Measurements from ENCODE around the gene LCLAT1. TPM values are rescaled to one million over a fixed set of nuclear protein-coding genes. Genes with fewer than 3 reads are reported as not detected.

Gene LCLAT1
- total RNA-seq, 2 donors from 2014 or later, result 18.0 to 20.6 TPM

DNA sequence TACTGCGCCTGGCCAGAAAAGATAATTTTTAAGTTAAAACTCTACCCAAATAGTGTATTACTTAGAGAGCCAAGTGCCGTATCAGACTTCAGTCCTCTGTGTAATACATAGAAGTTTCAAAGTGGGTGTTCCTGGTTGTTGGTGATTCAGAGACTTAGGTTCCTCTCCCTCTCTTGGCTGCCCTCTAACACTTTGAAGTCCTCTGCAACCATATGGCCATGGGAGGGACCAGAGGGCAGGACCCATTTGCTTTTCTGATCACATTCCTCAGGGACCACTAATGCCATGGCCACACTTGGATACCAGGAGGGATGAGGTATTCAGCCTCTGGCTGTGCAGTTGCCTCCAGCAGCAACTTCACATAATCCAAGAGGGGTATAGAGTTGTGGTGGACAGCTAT lies 228.7 kb downstream of the LCLAT1 start:
- DNase-seq, result no peak
- intact Hi-C loops (cut with DNase I, micrococcal nuclease), result no loop called here
- no peak for ATAC-seq

GRCh38 chr2:30677231-30677630 lies 230.2 kb downstream of the LCLAT1 start:
- ATAC-seq, result no peak
- intact Hi-C loops (cut with DNase I, micrococcal nuclease), result no loop called here

DNA sequence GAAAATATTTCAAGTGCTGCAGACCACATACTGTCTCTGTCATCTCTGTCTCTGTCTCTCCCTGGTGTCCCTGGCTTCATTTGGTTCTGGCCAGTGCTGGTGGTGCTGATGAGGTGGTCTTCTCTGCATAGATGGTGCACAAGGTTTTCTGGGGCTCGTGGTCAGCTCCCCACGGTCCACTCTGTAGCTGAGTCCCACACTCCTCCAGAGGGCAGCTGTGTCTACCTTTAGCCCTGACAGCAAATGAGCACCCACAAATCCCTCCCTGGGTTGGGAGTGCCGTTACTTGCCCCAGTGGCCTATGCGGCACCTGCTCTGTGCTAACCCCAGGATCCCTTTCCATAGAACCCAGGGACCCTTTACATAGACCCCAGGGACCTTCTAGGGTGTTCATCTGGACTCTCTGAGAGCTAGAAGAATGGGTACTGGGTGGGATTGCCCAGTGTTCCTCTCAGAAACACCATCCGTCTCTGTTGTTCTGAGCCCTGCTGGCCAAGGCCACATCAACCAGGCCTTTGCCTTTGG lies 230.9 kb downstream of the LCLAT1 start:
- ATAC-seq (no peak), DNase-seq (no peak)
- intact Hi-C loops (cut with DNase I, micrococcal nuclease), result no loop called here

More at GRCh38 chr2:30677231-30677630, 230.2 kb downstream of the LCLAT1 start:
- DNase-seq, result no peak

GRCh38 chr2:30678410-30679137 lies 231.5 kb downstream of the LCLAT1 start:
- ATAC-seq, result no peak
- DNase-seq, result no peak
- intact Hi-C loops (cut with DNase I, micrococcal nuclease), result no loop called here

- intact Hi-C loops (cut with DNase I, micrococcal nuclease), result no loop called here
- no peak for ATAC-seq
- no peak for DNase-seq
Measured at GRCh38 chr2:30679426-30680088, 232.5 kb downstream of the LCLAT1 start.

- DNase-seq (no peak), ATAC-seq (no peak)
- intact Hi-C loops (cut with DNase I, micrococcal nuclease), result no loop called here
Measured at GRCh38 chr2:30680121-30680520, 233.1 kb downstream of the LCLAT1 start.

DNA sequence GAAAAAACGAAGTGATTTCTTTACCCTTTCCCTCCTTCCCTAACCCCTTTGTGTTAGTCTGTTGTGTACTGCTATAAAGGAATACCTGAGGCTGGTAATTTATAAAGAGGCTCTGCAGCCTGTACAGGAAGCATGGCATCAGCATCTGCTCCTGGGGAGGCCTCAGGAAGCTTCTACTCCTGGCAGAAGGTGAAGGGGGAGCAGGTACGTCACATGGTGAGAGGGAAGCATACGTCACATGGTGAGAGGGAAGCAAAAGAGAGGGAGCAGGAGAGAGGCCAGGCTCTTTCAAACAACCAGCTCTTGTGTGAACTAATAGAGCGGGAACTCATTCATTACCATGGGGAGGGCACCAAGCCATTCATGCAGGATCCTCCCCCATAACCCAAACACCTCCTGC lies 234.0 kb downstream of the LCLAT1 start:
- ATAC-seq (no peak), DNase-seq (no peak)
- intact Hi-C loops (cut with DNase I, micrococcal nuclease), result no loop called here

GRCh38 chr2:30683236-30683956 lies 236.3 kb downstream of the LCLAT1 start:
- intact Hi-C loops (cut with DNase I, micrococcal nuclease), result no loop called here
- ATAC-seq (no peak), DNase-seq (no peak)

GRCh38 chr2:30684026-30684425 lies 237.0 kb downstream of the LCLAT1 start:
- DNase-seq (no peak), ATAC-seq (no peak)
- intact Hi-C loops (cut with DNase I, micrococcal nuclease), result no loop called here

DNA sequence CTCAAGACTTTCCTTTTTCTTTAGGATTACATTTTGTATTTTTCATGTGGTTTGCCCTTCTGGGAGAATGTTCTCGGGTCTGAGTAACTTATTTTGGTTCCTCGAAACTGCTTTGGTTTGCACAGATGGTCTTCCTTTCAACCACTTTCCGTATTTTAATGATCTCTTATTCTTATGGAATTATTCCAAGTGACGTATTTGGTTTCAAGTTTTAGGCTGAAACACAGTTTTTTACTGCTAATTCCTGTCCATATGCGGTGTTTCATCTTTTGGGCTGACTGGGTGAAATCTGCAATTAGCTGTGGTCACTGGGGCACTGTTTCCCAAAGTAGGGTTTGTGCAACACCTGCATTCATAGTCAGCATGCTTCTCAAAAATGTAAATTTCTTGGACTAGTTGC lies 237.5 kb downstream of the LCLAT1 start:
- no peak for ATAC-seq
- no peak for DNase-seq
- intact Hi-C loops (cut with DNase I, micrococcal nuclease), result no loop called here

- intact Hi-C loops (cut with DNase I, micrococcal nuclease), result no loop called here
- ATAC-seq (no peak), DNase-seq (no peak)
Measured at GRCh38 chr2:30684996-30685395, 237.9 kb downstream of the LCLAT1 start.

DNA sequence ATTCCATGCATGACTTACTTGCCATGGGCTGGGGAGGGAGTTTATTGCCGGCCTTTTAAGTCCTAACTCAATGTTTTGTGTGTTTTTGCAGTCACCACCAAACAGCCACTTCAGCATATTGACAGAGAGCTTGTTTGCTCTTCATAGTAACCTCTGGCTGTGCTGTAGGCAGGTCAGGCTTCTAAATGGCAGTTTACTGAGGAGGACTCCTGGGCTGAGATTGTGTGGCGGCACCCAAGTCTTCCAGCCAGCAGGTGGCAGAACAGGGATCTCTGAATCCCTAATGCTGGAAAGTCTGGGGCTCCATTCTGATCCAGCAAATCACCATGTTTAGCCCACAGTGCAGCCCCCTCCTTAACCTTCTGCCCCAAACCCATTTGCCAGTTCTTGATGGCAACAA lies 239.0 kb downstream of the LCLAT1 start:
- intact Hi-C loops (cut with DNase I, micrococcal nuclease), result no loop called here
- DNase-seq (no peak), ATAC-seq (peak; percentile 38)

DNA sequence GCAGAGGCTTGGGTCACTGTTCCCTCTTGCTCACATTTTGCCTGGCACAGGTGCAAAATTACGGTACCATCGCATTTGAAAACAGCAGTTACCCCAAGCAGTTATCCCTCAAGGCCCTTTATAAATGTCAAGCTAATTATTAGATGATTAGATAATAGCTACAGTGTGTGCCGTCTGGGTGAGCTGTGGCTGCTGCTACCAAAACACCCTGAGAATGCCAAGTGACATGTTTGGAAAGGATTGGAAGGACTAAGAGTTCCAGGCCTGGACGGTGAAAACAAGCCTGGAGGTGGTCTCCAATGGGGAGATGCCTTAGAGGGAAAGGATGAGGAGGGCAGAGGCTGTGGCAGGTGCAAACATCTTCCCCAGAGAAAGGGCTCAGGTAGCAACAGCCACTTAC lies 239.6 kb downstream of the LCLAT1 start:
- no peak for DNase-seq
- intact Hi-C loops (cut with DNase I, micrococcal nuclease), result no loop called here

DNA sequence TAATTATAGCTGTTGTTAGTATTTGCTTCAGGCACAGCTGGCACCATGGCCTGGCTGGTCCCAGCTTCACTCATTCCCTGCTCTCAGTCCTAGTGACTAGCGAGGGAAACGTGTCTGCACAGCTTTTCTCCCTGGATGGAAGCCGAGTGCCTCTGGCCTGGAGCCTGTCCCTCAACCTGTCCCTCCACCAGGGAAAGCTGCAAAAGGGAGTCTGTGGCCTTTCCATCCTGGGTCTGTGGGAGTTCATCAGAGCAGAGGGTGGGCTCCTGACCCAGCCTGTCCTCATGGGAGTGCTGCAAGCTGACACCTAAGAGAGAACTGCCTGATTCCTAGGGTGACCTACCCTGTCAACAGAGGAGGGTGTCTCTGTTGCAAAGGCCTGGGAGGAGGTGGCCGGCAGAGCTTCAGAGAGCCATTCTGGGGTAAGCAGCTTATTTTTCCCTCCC lies 241.9 kb downstream of the LCLAT1 start:
- no peak for ATAC-seq
- intact Hi-C loops (cut with DNase I, micrococcal nuclease), result no loop called here
- no peak for DNase-seq

More for the DNA sequence above, 239.6 kb downstream of the LCLAT1 start:
- ATAC-seq, result no peak

- no peak for DNase-seq
- ATAC-seq, result no peak
- intact Hi-C loops (cut with DNase I, micrococcal nuclease), result no loop called here
Measured at GRCh38 chr2:30689496-30690125, 242.6 kb downstream of the LCLAT1 start.

DNA sequence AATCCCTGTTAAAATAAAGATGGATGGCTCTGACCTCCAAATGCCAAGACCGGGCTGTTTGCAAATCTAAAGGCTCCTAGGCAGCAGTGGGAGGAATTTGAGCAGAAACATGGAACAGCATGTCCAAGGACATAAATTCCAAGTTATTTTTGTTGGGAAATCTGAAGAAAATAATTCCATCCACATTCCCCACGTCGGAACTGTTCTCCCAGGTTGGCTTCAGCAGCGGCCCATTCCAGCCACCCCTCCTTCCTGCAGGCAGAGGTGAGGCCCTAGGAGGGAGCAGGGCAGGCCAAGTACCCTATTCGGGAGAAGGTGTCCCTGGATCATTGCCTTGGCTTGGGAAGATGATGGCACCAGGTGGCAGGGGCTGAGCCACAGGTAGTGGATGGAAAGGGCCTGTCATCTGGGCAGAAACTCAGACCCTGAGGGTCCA lies 243.1 kb downstream of the LCLAT1 start:
- ATAC-seq (no peak), DNase-seq (no peak)
- intact Hi-C loops (cut with DNase I, micrococcal nuclease), result no loop called here

DNA sequence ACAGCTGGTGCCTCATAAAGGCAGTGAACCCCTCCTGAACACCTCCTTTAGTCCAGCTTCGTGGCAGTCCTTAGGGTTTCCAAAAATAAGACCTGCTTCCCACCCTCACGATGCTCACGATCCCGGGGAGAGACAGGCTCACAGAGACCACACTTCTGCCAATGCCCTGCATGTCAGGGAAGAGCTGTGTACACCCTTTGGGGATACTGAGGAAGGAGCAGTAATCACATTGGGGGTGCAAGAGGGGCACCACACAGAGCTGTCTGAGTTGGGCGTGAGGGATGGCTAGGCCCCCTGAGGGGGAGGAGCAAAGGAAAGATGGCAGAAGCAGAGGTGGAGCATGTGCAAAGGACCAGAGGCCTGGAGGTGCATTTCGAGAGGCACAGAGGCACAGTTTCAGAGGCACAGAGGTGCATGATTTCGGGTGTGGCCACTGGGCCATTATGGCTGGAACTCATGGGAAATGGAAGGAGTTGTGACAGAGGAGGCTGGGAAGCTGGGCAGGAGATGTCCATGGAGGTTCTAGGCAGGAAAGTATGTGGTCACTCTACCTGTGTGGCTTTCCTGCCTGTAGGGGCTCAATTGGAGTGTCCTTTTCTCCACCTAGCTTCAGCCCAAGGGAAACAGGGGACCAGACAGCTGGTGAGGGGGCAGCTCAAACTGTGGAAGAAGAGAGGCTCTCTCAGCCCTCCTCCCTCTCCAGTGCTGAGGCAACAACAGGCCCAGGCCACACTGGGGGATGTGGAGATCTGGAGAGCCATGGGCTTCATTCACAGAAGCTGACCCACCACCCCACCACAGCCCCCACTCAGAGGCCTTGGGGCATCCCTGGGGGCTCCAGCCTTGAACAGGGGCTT lies 244.3 kb downstream of the LCLAT1 start:
- no peak for DNase-seq
- ATAC-seq, result no peak
- intact Hi-C loops (cut with DNase I, micrococcal nuclease), result no loop called here

Data from left colon (tissue), 2 donors.